AG04450 (cell line): ENCODE data around the gene LRP5. TPM values are rescaled to one million over a fixed set of nuclear protein-coding genes. Genes with fewer than 3 reads are reported as not detected.
"Not testable (repeated sequence)": the region's sequence is repeated elsewhere in the genome, so short reads cannot be mapped to it uniquely, and the experiment has no call there.

ENCODE experiments used
- CTCF ChIA-PET: fragments of 300-600, 350-600 bp; formaldehyde crosslinking; extraction: SDS; loops from one replicate; lab custom pipeline; 2022; ENCODE audit warnings: antibody characterized with exemption, inconsistent platforms; lab: Charles Lee
- POLR2A ChIA-PET: fragments of 350-600 bp; formaldehyde crosslinking; extraction: SDS; loops from one replicate; lab custom pipeline; 2021; ENCODE audit warnings: antibody characterized with exemption, inconsistent platforms; lab: Yijun Ruan, JAX
- DNase-seq: peaks from one replicate; pipeline ENCODE4 v3.0.0-alpha.2; 2011; ENCODE audit warnings: low read depth, low spot score
- H3K27ac ChIP-seq: one replicate; pipeline ENCODE4 v1.5.1; 2012; ENCODE audit warnings: low read depth, low read length, control low read depth
- H3K27me3 ChIP-seq: one replicate; pipeline ENCODE4 v1.6.0; 2012; ENCODE audit warnings: low read length; ENCODE audit not compliant: control insufficient read depth, insufficient read depth
- H3K4me3 ChIP-seq: 2 replicates; pipeline ENCODE4 v1.5.1; 2011; ENCODE audit warnings: mild to moderate bottlenecking, low read depth, low read length, control low read depth
- H3K9me3 ChIP-seq: 2 replicates; pipeline ENCODE4 v1.5.1; 2012; ENCODE audit warnings: low read length; ENCODE audit not compliant: control insufficient read depth, insufficient read depth
- polyA plus RNA-seq: library from polyadenylated mRNA; depleted of rRNA; stranded (reverse); fragments of >200 nt; gene quantifications from 2 replicates; pipeline ENCODE4 v1.2.3, GENCODE V29; 2011
- TF ChIP-seq, protein P1 (sequence below): IDR thresholded peaks from 2 replicates; pipeline ENCODE4 v1.5.1; 2011; ENCODE audit warnings: low read depth, low read length, control low read depth, inconsistent platforms

Gene LRP5
- polyA plus RNA-seq, 1 experiment = 4.9 TPM

DNA sequence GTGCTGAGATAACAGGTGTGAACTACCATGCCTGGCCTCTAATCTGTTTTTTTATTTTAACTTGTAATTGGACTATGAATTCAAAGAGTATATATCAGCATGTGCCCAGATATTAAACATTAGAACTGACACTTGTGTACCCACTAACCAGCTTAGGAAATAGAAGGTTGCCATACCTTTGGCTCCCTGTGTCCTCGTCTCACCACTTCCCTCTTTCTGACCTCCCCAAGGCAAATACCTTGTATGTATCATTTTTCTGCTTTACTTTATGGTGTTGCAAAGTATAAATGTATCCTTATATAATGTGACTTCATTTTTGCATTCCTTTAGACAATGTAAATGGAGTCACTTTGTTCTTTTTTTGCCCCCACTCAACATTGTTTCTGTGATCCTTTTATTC, 157.3 kb downstream of the LRP5 start:
- H3K4me3 ChIP-seq = no peak overlapping the region
- no peaks in the 10 kb centered on the region for H3K27me3 ChIP-seq
- H3K9me3 ChIP-seq = no peaks in the 10 kb centered on the region; the same call in 1 of the 2 replicates
- H3K27ac ChIP-seq = no peak overlapping the region
- TF ChIP-seq, protein P1, sequence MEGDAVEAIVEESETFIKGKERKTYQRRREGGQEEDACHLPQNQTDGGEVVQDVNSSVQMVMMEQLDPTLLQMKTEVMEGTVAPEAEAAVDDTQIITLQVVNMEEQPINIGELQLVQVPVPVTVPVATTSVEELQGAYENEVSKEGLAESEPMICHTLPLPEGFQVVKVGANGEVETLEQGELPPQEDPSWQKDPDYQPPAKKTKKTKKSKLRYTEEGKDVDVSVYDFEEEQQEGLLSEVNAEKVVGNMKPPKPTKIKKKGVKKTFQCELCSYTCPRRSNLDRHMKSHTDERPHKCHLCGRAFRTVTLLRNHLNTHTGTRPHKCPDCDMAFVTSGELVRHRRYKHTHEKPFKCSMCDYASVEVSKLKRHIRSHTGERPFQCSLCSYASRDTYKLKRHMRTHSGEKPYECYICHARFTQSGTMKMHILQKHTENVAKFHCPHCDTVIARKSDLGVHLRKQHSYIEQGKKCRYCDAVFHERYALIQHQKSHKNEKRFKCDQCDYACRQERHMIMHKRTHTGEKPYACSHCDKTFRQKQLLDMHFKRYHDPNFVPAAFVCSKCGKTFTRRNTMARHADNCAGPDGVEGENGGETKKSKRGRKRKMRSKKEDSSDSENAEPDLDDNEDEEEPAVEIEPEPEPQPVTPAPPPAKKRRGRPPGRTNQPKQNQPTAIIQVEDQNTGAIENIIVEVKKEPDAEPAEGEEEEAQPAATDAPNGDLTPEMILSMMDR = no peak
- ChIA-PET POLR2A (no interaction called here), CTCF (interaction anchor here (0.7 kb wide), 1 partner anchor 109 kb away, joined by 3 read pairs; no protein-coding TSS in a partner anchor)
- no peak for DNase-seq

DNA sequence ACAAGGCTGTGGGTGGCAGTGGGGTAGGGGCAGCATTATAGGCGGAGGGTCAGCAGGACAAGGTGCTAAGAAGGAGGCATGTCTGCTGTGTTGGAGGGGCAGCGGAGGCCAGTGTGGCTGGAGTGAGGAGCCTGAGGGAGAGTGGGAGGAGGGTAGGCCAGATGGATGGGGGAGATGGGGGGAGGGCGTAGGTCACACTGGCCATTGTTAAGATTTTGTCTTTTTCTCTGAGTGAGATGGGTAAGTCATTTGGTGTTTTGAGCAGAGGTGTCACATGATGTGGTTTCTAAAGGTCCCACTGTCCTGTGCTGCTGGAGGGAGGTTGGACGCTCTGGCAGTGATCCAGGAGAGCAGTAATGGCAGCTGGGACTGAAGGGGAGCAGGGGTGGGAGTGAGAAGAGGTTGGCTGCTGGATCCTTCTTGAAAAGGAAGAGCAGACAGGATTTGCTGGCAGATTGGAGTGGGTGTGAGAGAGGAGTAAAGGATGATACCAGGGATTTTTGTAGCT, 158.0 kb downstream of the LRP5 start:
- Histone ChIP-seq H3K27me3 (no peaks in the 10 kb centered on the region), H3K27ac (no peak overlapping the region), H3K4me3 (no peak overlapping the region), H3K9me3 (no peaks in the 10 kb centered on the region; the same call in 1 of the 2 replicates)
- no peak for DNase-seq
- TF ChIP-seq, protein P1 = no peak
- ChIA-PET CTCF (no interaction called here), POLR2A (no interaction called here)

DNA sequence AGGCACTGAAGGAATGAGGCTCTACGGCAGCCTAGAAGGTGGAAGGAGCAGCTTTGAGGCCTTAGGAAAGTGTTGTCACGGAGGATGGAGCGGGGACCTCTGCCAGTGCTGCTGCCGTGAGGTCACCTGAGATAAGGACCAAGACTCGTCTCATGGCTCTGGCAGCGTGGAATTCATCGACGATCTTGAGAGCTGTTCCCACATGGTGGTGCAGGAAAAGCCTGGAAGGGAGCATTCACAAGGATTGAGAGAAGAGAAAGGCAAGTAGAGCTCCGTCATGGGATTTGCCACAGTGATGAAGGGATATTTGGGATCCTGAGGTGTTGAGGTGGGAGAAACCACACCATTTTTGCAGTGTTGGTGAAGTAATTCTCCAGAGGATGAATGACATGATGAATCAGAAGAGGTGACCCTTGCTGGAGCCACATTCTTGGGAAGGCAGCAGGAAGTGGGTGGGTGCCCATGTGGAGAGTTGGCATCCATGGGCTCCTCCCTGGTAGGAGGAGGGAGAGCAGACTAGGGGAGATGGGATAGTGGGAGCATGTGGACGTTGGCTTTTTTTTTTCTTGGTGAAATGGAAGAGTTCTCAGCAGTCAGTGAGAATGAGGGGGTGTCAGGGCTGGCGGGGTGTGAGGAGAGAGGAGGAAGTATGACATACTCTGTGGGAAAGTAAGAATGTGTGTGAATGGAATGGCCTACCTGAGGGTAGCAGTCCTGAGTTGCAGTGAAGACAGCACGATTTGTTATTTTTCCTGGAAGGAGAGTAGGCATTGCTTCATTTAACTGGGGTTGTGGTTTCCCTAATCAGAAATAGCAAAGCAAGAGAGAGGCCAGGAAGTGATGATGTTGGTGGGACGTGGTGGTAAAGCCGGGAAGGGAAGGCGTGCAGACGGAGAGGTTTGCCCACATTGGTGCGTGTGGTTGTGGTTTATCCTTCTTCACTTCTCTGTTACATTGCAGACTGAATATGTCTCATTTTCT, 159.3 kb downstream of the LRP5 start:
- Histone ChIP-seq H3K27ac (no peak overlapping the region), H3K9me3 (peaks cover 5% of the 10 kb centered on the region; the same call in 1 of the 2 replicates), H3K4me3 (no peak overlapping the region), H3K27me3 (no peaks in the 10 kb centered on the region)
- TF ChIP-seq, protein P1 = no peak
- CTCF ChIA-PET = no interaction called here
- no peak for DNase-seq
- POLR2A ChIA-PET = no interaction called here

DNA sequence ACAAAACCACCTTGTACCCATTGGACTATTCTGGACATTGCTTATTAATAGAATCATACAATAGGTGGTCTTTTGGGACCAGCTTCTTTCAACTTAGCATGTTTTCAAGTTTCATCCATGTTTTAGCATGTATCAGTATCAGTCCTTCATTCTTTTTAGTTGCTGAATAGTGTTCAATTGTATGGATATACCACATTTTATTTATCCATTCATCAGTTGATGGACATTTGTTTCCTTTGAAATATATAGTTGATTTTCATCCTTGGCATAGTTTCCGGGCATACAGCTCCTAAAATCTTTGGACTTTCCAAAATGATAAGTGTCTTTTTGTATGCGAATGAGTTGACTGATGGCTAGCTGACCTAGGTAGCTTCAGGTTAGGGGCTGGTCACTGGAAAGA, 160.4 kb downstream of the LRP5 start:
- ChIA-PET POLR2A (no interaction called here), CTCF (no interaction called here)
- TF ChIP-seq, protein P1 = no peak

DNA sequence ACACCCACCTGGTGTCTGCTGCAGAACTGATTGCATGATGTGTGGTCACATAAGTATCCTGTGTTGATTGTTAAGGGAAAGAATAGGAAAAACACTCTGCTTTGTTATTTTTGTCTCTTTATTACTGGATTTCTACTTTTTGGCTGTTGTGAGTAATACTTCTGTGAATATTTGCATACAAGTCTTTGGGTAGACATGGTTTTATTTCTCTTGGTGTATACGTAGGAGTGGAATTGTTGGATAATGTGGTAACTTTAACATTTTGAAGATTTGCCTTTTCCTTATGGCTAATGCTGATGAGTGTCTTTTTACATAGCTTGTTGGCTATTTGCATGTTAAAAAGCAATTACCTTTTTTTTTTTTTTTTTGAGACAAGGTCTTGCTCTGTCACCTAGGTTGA, 161.3 kb downstream of the LRP5 start:
- no peak overlapping the region for H3K4me3 ChIP-seq
- peaks cover 5% of the 10 kb centered on the region; the same call in 1 of the 2 replicates for H3K9me3 ChIP-seq
- no peak overlapping the region for H3K27ac ChIP-seq
- TF ChIP-seq, protein P1 = no peak
- no peaks in the 10 kb centered on the region for H3K27me3 ChIP-seq
- CTCF ChIA-PET = no interaction called here
- POLR2A ChIA-PET = no interaction called here
- DNase-seq = no peak

More for the DNA sequence above, 160.4 kb downstream of the LRP5 start:
- Histone ChIP-seq H3K4me3 (no peak overlapping the region), H3K27me3 (no peaks in the 10 kb centered on the region), H3K9me3 (peaks cover 5% of the 10 kb centered on the region; the same call in 1 of the 2 replicates), H3K27ac (no peak overlapping the region)
- no peak for DNase-seq

DNA sequence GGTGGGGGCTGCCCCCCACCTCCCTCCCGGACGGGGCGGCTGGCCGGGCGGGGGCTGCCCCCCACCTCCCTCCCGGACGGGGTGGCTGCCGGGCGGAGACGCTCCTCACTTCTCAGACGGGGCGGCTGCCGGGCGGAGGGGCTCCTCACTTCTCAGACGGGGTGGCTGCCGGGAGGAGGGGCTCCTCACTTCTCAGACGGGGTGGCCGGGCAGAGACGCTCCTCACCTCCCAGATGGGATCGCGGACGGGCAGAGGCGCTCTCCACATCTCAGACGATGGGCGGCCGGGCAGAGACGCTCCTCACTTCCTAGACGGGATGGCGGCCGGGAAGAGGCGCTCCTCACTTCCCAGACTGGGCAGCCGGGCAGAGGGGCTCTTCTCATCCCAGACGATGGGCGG, 163.2 kb downstream of the LRP5 start:
- H3K27me3 ChIP-seq, CTCF ChIA-PET, H3K9me3 ChIP-seq, POLR2A ChIA-PET, H3K4me3 ChIP-seq, H3K27ac ChIP-seq, DNase-seq: not testable (repeated sequence)
